HG03135 (cell line): ENCODE results near the gene EIF4G3.

Experiments used
- ATAC-seq: cut with Tn5 transposase; IDR thresholded peaks from one replicate; pipeline ENCODE4 v1.9.1; 2021; ENCODE audit warnings: mild to moderate bottlenecking, moderate library complexity; ENCODE audit not compliant: unreplicated experiment

The EIF4G3 gene

GRCh38 chr1:20998826-20999225 is 177.9 kb downstream of the EIF4G3 start:
- no peak for ATAC-seq

GRCh38 chr1:20997602-20998224 is 179.0 kb downstream of the EIF4G3 start:
- no peak for ATAC-seq

DNA sequence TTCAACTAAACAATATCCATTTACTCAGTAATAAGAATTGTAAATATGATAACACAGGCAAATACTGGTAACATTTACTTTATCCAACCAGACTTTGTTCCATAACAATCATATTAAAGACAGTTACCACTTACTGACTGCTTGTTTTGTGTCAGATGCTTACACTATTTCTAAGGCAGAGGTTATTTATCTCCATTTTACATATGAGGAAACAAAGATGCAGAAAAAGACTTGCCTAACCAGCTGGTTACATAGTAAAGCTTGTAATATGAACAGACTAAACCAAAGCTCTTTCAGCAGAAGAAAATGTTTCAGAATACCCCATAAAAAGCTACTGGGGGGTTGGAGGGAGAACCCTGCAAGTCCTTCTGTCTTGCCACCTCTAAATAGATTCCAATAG is 180.1 kb downstream of the EIF4G3 start:
- no peak for ATAC-seq

- ATAC-seq, result no peak
Observed at GRCh38 chr1:20993716-20994575, 182.8 kb downstream of the EIF4G3 start.

- ATAC-seq, result no peak
Observed at GRCh38 chr1:20992322-20993056, 184.2 kb downstream of the EIF4G3 start.

- ATAC-seq, result no peak
Observed at GRCh38 chr1:20988943-20989342, 187.8 kb downstream of the EIF4G3 start.

DNA sequence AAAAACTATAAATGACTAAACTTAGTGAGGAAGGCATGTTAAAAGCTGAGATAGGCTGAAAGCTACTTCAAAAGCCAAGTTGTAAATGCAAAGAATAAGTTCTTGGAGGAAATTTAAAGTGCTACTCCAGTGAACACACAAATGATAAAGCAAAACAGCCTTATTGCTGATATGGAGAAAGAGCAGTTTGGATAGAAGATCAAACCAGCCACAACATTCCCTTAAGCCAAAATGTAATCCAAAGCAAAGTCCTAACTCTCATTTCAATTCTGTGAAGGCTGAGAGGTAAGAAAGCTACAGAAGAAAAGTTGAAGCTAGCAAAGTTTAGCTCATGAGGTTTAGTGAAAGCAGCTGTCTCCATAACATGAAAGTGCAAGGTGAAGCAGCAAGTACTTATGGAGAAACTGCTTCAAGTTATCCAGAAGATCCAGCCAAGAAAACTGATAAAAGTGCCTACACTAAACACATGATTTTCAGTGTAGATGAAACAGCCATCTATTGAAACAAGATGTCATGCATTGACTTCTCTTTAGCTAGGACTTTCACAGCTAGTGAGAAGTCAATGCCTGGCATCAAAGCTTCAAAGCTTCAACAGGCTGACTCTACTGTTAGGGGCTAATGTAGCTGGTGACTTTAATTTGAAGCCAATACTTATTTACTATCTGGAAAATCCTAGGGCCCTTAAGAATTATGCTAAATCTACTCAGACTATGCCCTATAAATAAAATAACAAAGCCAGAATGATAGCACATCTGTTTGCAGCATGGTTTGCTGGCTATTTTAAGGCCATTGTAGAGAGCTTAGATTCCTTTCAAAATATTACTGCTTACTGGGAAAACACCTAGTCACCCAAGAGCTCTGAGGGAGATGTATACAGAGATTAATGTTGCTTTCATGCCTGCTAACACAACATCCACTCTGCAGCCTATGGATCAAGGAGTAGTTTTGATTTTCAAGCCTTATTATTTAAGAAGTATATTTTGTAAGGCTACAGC is 188.6 kb downstream of the EIF4G3 start:
- ATAC-seq, result no peak

- ATAC-seq, result no peak
Observed at GRCh38 chr1:20983297-20983889, 193.3 kb downstream of the EIF4G3 start.

- ATAC-seq, result no peak
Observed at GRCh38 chr1:20982316-20982715, 194.4 kb downstream of the EIF4G3 start.

GRCh38 chr1:20981915-20982314 is 194.8 kb downstream of the EIF4G3 start:
- no peak for ATAC-seq

DNA sequence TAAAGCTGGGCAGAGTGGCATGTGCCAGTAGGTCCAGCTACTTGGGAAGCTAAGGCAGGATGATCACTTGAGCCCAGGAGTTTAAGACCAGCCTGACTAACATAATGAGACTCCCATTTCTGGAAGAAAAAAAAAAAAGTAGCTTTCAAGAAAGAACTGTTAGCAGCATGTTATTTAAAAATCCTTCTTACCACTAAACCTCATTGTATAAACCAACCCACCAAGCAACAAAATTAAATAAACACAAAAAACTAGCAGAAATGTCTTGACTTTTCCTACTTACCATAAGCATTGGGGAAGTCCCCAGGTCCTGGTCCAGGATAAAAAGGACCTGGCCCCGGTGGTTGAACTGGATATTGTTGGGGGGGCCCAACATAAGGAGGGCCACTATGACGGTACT is 196.6 kb downstream of the EIF4G3 start:
- no peak for ATAC-seq

DNA sequence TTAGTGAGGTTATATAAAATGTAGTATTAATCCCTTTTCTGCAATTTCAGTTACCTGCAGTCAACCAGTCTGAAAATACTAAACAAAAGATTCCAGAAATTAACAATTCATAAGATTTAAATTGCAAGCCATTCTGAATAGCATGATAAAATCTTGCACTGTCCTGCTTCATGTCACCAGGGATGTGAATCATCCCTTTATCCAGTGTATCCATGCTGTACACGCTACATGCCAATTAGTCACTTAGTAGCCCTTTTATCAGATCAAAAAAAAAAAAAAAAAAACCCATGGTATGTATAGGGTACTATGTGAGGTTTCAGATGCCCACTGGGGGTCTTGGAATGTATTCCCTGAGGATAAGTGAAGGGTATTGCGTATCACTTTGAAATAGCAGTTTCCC is 198.3 kb downstream of the EIF4G3 start:
- ATAC-seq, result no peak

- no peak for ATAC-seq
Observed at GRCh38 chr1:20975668-20976067, 201.0 kb downstream of the EIF4G3 start.

DNA sequence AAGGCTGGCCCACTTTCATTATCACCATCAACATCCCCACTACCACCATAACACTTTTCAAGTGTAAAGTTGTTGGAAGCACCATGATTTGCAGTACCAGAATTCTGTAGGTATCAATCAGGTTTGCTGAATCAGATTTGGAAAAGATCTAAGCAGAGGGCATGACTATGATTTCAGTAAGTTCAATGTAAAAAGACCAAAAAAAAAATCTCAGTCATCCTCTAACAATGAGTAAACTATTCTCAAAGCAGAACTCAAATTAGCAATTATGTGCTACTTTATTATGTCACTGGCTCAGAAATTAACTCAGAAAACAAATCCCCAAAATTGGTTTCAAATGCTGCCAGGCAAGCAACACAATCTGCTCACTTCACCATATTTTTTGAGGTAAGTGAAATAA is 201.7 kb downstream of the EIF4G3 start:
- ATAC-seq, result no peak

DNA sequence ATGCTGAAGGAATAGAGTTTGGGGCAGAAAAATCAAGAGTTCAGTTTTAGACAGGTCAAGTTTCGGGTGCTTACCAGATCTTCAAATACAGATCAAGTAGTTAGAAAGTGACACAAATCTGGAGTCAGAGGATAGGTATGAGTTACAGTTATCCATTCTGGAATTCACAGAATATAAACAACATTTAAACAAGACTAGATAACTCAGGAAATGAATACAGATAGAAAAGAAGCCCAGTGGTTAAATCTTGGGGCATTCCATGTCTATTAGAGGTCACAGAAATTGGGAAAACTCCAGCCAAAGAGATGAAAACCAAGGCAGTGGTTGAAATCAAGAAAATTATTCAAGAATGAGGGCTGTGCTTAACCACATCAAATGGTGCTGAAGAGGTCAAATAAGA is 202.6 kb downstream of the EIF4G3 start:
- ATAC-seq, result no peak

- ATAC-seq, result no peak
Observed at GRCh38 chr1:20972855-20973254, 203.8 kb downstream of the EIF4G3 start.

DNA sequence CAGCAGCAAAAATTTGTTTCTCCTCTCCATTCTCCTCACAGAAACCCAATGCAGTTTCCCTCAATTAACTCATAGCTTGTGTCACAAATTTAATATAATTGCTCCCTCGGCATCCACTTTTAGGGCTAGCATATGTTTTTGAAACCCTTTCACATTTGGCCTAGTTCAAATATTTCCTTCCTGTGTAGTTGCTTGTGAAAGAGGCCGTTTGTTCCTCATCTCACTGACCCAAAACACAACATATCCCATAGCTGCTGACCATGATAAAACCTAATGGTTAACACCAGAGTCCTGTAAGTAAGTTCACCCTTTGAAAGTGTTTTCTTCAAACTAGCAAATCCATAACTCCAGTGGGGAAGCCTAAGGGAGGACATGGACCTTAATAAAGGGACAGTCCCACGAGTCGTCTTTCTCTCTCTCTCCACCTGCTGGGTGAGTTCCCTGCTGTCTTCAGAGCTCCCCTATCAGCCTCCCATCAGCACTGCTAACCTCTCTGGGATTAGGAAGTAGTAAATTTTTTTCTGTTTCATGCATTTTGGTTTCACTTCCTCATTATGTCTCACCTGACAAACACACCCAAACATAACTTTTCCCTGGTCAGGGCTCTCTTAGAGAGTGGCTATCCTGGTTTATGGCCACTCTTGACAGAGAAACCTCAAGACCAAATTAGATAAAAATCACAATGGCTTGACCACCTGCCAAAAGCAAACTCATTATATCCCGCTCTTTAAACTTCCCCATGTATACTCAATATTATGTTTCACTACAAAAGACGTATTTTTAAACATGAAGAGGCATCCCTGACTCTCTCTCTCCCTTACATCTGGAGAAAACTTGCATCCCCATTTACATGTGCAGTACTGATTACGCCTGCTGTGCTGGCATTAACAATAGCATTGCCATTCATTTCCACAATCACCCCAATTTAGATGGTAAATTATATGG is 211.9 kb downstream of the EIF4G3 start:
- no peak for ATAC-seq

DNA sequence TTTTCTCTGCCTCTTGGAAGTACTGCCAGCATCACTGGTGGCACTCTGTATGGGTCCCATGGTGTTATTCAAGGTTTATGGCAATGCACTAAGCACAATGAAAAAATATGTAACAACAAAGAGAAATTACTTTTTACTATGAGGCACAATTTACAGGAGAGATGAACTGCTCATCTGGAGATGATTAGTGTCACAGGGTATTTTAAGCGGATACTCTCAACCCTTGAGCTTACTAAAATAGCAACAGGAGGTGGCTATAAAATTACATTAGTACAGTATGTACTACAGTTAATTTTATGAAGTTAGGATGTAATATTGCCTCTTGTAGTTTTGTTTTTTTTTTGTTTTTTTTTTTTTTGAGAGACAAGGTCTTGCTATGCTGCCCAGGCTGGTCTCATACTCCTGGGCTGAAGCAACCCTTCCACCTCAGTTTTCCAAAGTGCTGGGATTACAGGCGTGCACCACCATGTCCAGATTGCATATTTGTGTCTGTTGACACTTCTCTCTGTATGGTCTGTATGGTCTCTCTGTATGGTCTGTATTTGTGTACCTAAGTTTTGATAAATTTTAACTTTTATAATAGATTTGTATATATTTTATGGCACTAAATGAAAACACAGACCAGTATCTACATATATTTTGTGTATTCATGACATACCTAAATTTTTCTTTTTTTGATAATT is 214.0 kb downstream of the EIF4G3 start:
- no peak for ATAC-seq

DNA sequence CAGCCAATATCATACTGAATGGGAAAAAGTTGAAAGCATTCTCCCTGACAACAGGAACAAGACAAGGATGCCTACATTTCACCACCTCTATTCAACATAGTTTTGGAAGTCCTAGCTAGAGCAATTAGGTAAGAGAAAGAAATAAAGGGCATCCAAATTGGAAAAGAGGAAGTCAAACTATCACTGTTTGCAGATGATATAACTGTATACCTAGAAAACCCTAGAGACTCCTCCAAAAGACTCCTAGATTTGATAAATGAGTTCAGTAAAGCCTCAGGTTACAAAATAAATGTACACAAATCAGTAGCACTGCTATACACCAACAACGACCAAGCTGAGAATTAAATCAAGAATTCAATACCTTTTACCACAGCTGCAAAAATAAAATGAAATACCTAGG is 218.3 kb downstream of the EIF4G3 start:
- no peak for ATAC-seq
